Nephron (organoid): Measurements from ENCODE around the gene TARS2.

Experiments
- H3K27ac Mint-ChIP-seq, 3 experiments: 2 replicates each; pipeline ENCODE4 v1.8.0; 2020; ENCODE audit warnings: mixed read lengths in 3 of 3, mild to moderate bottlenecking in 2 of 3, moderate library complexity in 1 of 3
- H3K27me3 Mint-ChIP-seq: 2 replicates; pipeline ENCODE4 v1.8.0; 2021; ENCODE audit warnings: low read depth, mild to moderate bottlenecking, moderate library complexity, mixed read lengths
- H3K36me3 Mint-ChIP-seq: 2 replicates; pipeline ENCODE4 v1.8.0; 2020; ENCODE audit warnings: low read depth, mixed read lengths
- H3K4me1 Mint-ChIP-seq: 2 replicates; pipeline ENCODE4 v1.8.0; 2020; ENCODE audit warnings: mixed read lengths
- H3K4me3 Mint-ChIP-seq, 3 experiments: 2 replicates each; pipeline ENCODE4 v1.8.0; 2020; ENCODE audit warnings: mild to moderate bottlenecking in 3 of 3, mixed read lengths in 3 of 3, moderate library complexity in 2 of 3
- H3K9me3 Mint-ChIP-seq: 2 replicates; pipeline ENCODE4 v1.8.0; 2020; ENCODE audit warnings: mixed read lengths
- CTCF ChIP-seq, 3 experiments: fragments of 200-600 bp; sonication (generic); IDR thresholded peaks; one replicate each; pipeline ENCODE4 v1.5.0; 2021; ENCODE audit warnings: antibody characterized with exemption in 3 of 3; ENCODE audit not compliant: unreplicated experiment in 3 of 3

TARS2 gene

DNA sequence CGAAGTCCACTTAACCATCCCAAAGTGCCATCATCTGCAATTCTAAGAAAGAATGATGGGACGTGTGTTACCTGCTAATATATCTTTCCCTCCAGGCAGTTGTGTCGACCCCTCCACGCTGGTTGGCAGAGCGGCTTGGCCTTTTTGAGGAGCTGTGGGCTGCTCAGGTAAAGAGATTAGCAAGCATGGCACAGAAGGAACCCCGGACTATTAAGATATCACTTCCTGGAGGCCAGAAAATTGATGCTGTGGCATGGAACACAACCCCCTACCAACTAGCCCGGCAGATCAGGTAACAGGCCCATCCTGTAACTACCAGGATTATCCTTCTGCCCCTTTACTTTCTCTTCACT lies 520 bp downstream of the TARS2 start:
- Mint-ChIP-seq H3K36me3 (peaks cover 27% of the 10 kb centered on the region), H3K27me3 (no peaks in the 10 kb centered on the region), H3K4me3 (peak overlapping the region; percentile 83 to 90 (median 86)), H3K27ac (peak overlapping the region; percentile 86 to 91 (median 87)), H3K9me3 (no peaks in the 10 kb centered on the region), H3K4me1 (peaks cover 13% of the 10 kb centered on the region)
- TF ChIP-seq CTCF (IDR thresholded peaks at IDR 0.05; ENCODE audit: unreplicated experiment in 3 of 3) = no peak

DNA sequence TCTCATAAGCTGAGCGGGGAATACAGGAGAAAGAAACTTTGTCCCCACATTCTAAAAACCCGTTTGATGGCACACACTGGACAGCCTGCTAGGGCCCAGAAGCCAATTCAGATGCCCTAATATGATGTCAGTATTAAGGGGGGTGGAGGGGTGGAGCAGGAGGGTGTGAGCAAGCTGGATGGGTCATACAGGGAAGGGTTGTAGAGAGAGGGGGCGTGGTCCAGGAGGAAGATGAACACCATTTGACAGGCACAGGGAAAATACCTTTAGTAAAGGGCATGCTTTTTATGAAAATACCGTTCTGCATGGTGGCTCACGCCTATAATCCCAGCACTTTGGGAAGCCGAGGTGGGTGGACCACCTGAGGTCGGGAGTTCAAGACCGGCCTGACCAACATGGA lies 6.0 kb downstream of the TARS2 start:
- Mint-ChIP-seq H3K36me3 (peaks cover 61% of the 10 kb centered on the region), H3K4me1 (peaks cover 6% of the 10 kb centered on the region), H3K4me3 (no peak overlapping the region), H3K9me3 (no peaks in the 10 kb centered on the region), H3K27me3 (no peaks in the 10 kb centered on the region), H3K27ac (no peak overlapping the region)
- TF ChIP-seq CTCF (IDR thresholded peaks at IDR 0.05; ENCODE audit: unreplicated experiment in 3 of 3) = no peak

- no peaks in the 10 kb centered on the region for H3K4me1 Mint-ChIP-seq
- TF ChIP-seq CTCF (IDR thresholded peaks at IDR 0.05; ENCODE audit: unreplicated experiment in 3 of 3) = no peak
- no peak overlapping the region for H3K27ac Mint-ChIP-seq
- no peak overlapping the region for H3K4me3 Mint-ChIP-seq
- H3K9me3 Mint-ChIP-seq = no peaks in the 10 kb centered on the region
- no peaks in the 10 kb centered on the region for H3K27me3 Mint-ChIP-seq
- peaks cover 59% of the 10 kb centered on the region for H3K36me3 Mint-ChIP-seq
Observed at GRCh38 chr1:150498342-150498741, 11.1 kb downstream of the TARS2 start.

- peak overlapping the region in 2 of 3 experiments; percentile 11 to 76 for H3K27ac Mint-ChIP-seq
- no peak for TF ChIP-seq CTCF (IDR thresholded peaks at IDR 0.05; ENCODE audit: unreplicated experiment in 3 of 3)
- H3K27me3 Mint-ChIP-seq = no peaks in the 10 kb centered on the region
- no peak overlapping the region for H3K4me3 Mint-ChIP-seq
- no peaks in the 10 kb centered on the region for H3K9me3 Mint-ChIP-seq
- peaks cover 23% of the 10 kb centered on the region for H3K4me1 Mint-ChIP-seq
- H3K36me3 Mint-ChIP-seq = peaks cover 41% of the 10 kb centered on the region
Observed at GRCh38 chr1:150505431-150505830, 18.2 kb downstream of the TARS2 start.

- Mint-ChIP-seq H3K36me3 (peaks cover 43% of the 10 kb centered on the region), H3K27me3 (peaks cover 4% of the 10 kb centered on the region), H3K9me3 (no peaks in the 10 kb centered on the region), H3K4me3 (peak within 1 kb of the TSS; percentile 28 to 53 (median 48)), H3K27ac (peak within 1 kb of the TSS; percentile 75 to 85 (median 84)), H3K4me1 (peaks cover 32% of the 10 kb centered on the region)
- TF ChIP-seq CTCF (IDR thresholded peaks at IDR 0.05; ENCODE audit: unreplicated experiment in 3 of 3) = no peak
Observed at GRCh38 chr1:150507912-150508864, 21.0 kb downstream of the TARS2 start, which contains the start of gene ECM1. Gene ECM1, plus strand, starts transcription at chr1:150508109. Its CDS starts 101 bp downstream, at chr1:150508210.
